Endodermal cell (in vitro differentiated cells): ENCODE measurements around the gene ACAA2. TPM values are rescaled to one million over a fixed set of nuclear protein-coding genes. Genes with fewer than 3 reads are reported as not detected.

Source experiments
- DNase-seq: peaks from one replicate; pipeline ENCODE4 v3.0.0-alpha.2; 2017
- H3K27ac ChIP-seq: 2 replicates; pipeline ENCODE4 v1.5.1; 2013; ENCODE audit warnings: mild to moderate bottlenecking, low read depth, low read length, moderate library complexity
- H3K27me3 ChIP-seq: 2 replicates; pipeline ENCODE4 v1.6.1; 2013; ENCODE audit warnings: mild to moderate bottlenecking, low read length, moderate library complexity; ENCODE audit not compliant: insufficient read depth, control insufficient read depth, poor library complexity, severe bottlenecking
- H3K36me3 ChIP-seq: 2 replicates; pipeline ENCODE4 v1.7.0; 2013; ENCODE audit warnings: mild to moderate bottlenecking, low read length, moderate library complexity; ENCODE audit not compliant: control insufficient read depth, insufficient read depth
- H3K4me1 ChIP-seq: one replicate; pipeline ENCODE4 v1.7.0; 2013; ENCODE audit warnings: low read length; ENCODE audit not compliant: control insufficient read depth, insufficient read depth
- H3K4me3 ChIP-seq: 2 replicates; pipeline ENCODE4 v1.5.1; 2013; ENCODE audit warnings: mild to moderate bottlenecking, low read length, moderate library complexity
- H3K9ac ChIP-seq: 2 replicates; pipeline ENCODE4 v1.6.1; 2013; ENCODE audit warnings: mild to moderate bottlenecking, low read length, moderate library complexity; ENCODE audit not compliant: poor library complexity, severe bottlenecking; ENCODE audit errors: extremely low read depth
- H3K9me3 ChIP-seq: 2 replicates; pipeline ENCODE4 v1.6.1; 2013; ENCODE audit warnings: mild to moderate bottlenecking, low read length, moderate library complexity; ENCODE audit not compliant: control insufficient read depth
- H3K27ac Mint-ChIP-seq: 2 replicates; pipeline ENCODE4 v1.8.0; 2020; ENCODE audit warnings: mixed read lengths
- H3K27me3 Mint-ChIP-seq: 2 replicates; pipeline ENCODE4 v1.8.0; 2021; ENCODE audit warnings: mild to moderate bottlenecking, mixed read lengths; ENCODE audit not compliant: insufficient read depth
- H3K36me3 Mint-ChIP-seq: 2 replicates; pipeline ENCODE4 v1.8.0; 2020; ENCODE audit warnings: low read depth, mixed read lengths
- H3K4me1 Mint-ChIP-seq: 2 replicates; pipeline ENCODE4 v1.8.0; 2020; ENCODE audit warnings: mixed read lengths
- H3K4me3 Mint-ChIP-seq: 2 replicates; pipeline ENCODE4 v1.8.0; 2020; ENCODE audit warnings: mild to moderate bottlenecking, moderate library complexity, mixed read lengths
- H3K9me3 Mint-ChIP-seq: 2 replicates; pipeline ENCODE4 v1.8.0; 2020; ENCODE audit warnings: mild to moderate bottlenecking, mixed read lengths
- CTCF ChIP-seq: fragments of 200-600 bp; sonication (generic); conservative IDR thresholded peaks from 2 replicates; pipeline ENCODE4 v1.5.0; 2021; ENCODE audit warnings: antibody characterized with exemption, mild to moderate bottlenecking
- WGBS, 2 experiments: methylation state at CpG; one replicate each; pipeline versions ENCODE4 v1.1.5 to v1.1.7; 2013; ENCODE audit warnings: missing lambda C conversion rate in 2 of 2, mixed read lengths in 1 of 2; ENCODE audit not compliant: insufficient coverage in 1 of 2, insufficient read length in 1 of 2; 5-methylcytosine and 5-hydroxymethylcytosine counted together
- total RNA-seq, 2 donors: library from RNA; stranded (reverse); fragmentation: NEBNext Ultra II Directional in 1 of 2; extraction: Animal tissue kit (Norgen Biotek cat#: 25700) in 1 of 2; gene quantifications; 2 replicates in 1 of 2; 3 replicates in 1 of 2; pipeline ENCODE4 v1.2.1, GENCODE V29; 2021

The ACAA2 gene
- total RNA-seq, 2 donors from 2014 or later = 128 to 131 TPM

DNA sequence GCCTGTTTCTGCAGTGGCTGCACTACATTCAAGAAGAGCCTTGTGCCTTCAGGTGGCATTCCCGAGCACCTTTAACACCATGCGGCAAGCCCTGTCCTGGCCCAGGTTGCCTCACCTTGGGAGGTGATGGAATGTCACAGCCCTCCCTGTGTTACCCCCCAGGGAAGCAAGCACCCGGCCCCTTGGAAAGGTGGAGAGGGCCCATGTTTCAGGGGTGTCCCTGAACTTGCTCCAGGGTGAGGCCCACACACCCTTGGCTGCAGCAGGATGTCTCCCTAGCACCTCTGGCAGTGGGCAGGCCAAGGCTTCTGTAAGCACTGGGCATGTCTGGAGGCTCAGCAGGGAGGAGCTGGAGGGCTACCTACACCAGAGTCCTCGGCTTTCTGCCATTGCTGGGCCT lies 29.3 kb upstream of the ACAA2 start:
- H3K9ac ChIP-seq = no peak overlapping the region
- Mint-ChIP-seq H3K9me3 (no peaks in the 10 kb centered on the region), H3K4me1 (peaks cover 7% of the 10 kb centered on the region), H3K27me3 (no peaks in the 10 kb centered on the region), H3K36me3 (peaks cover 1% of the 10 kb centered on the region), H3K4me3 (no peak overlapping the region), H3K27ac (no peak overlapping the region)
- no peaks in the 10 kb centered on the region for H3K27me3 ChIP-seq
- H3K4me3 ChIP-seq = no peak overlapping the region
- H3K36me3 ChIP-seq = peaks cover 4% of the 10 kb centered on the region
- WGBS, 2 experiments = 88 to 91% methylated on average over 1 to 4 of the region's 4 CpGs
- no peak for TF ChIP-seq CTCF
- DNase-seq = no peak
- no peaks in the 10 kb centered on the region for H3K9me3 ChIP-seq
- no peaks in the 10 kb centered on the region for H3K4me1 ChIP-seq
- H3K27ac ChIP-seq = no peak overlapping the region

- no peaks in the 10 kb centered on the region for H3K9me3 Mint-ChIP-seq
- no peaks in the 10 kb centered on the region for H3K9me3 ChIP-seq
- no peak for TF ChIP-seq CTCF
- H3K27ac Mint-ChIP-seq = no peak overlapping the region
- peaks cover 4% of the 10 kb centered on the region for H3K36me3 ChIP-seq
- H3K36me3 Mint-ChIP-seq = peaks cover 4% of the 10 kb centered on the region
- DNase-seq = no peak
- H3K27ac ChIP-seq = peak overlapping the region; percentile 9
- H3K4me3 ChIP-seq = no peak overlapping the region
- H3K27me3 Mint-ChIP-seq = no peaks in the 10 kb centered on the region
- no peak overlapping the region for H3K9ac ChIP-seq
- no peaks in the 10 kb centered on the region for H3K4me1 ChIP-seq
- peaks cover 17% of the 10 kb centered on the region for H3K4me1 Mint-ChIP-seq
- H3K4me3 Mint-ChIP-seq = no peak overlapping the region
- no peaks in the 10 kb centered on the region for H3K27me3 ChIP-seq
- WGBS, 2 experiments = 90 to 94% methylated on average over 11 to 12 of the region's 12 CpGs
Measured at GRCh38 chr18:49841236-49842217, 28.2 kb upstream of the ACAA2 start.

DNA sequence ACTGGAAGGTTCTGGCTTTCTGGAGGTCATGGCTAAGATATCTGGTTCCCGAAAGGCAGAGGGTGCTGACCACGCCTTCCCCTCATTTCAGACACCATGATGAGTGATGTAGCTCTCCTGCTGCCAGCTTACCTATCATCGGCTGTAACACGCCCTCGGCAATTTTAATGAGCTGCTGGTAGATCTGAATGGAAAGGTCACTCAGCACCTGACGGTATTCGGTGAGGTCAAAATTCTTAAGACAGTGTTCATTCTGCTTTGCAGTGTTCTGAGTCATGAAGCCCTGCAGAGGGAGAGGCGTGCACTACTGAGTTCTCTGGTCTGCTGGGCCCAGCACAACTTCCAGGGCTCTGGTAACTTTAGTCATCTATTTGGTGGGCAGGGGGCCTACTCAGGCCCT lies 25.7 kb upstream of the ACAA2 start:
- H3K27ac ChIP-seq = no peak overlapping the region
- Mint-ChIP-seq H3K4me1 (peaks cover 23% of the 10 kb centered on the region), H3K36me3 (peaks cover 8% of the 10 kb centered on the region)

More for the DNA sequence above, 25.7 kb upstream of the ACAA2 start:
- WGBS, 2 experiments = 94 to 95% methylated on average over 7 to 8 of the region's 8 CpGs
- H3K27me3 Mint-ChIP-seq = no peaks in the 10 kb centered on the region
- no peaks in the 10 kb centered on the region for H3K4me1 ChIP-seq
- H3K9me3 ChIP-seq = no peaks in the 10 kb centered on the region
- TF ChIP-seq CTCF = no peak
- H3K4me3 Mint-ChIP-seq = no peak overlapping the region
- peaks cover 4% of the 10 kb centered on the region for H3K36me3 ChIP-seq
- no peak overlapping the region for H3K9ac ChIP-seq
- H3K4me3 ChIP-seq = no peak overlapping the region
- H3K27ac Mint-ChIP-seq = no peak overlapping the region
- DNase-seq = no peak
- no peaks in the 10 kb centered on the region for H3K9me3 Mint-ChIP-seq
- no peaks in the 10 kb centered on the region for H3K27me3 ChIP-seq
